HEK293 (cell line): Measurements from ENCODE around the gene SORD.

ENCODE experiments used
- EGR2 ChIP-seq: fragments of 450-650 bp; formaldehyde crosslinking; IDR thresholded peaks from 2 replicates; pipeline ENCODE4 v1.5.1; 2016; ENCODE audit warnings: low read depth, missing biosample characterization, missing genetic modification characterization
- TCF7L2 ChIP-seq: IDR thresholded peaks from 2 replicates; pipeline ENCODE4 v1.6.1; 2011; ENCODE audit warnings: low read depth, mild to moderate bottlenecking, inconsistent platforms, low read length, moderate library complexity, borderline replicate concordance
- ZBTB8A ChIP-seq: fragments of 450-650 bp; formaldehyde crosslinking; IDR thresholded peaks from 2 replicates; pipeline ENCODE4 v1.5.1; 2016; ENCODE audit warnings: missing biosample characterization, missing genetic modification characterization
- ZFP41 ChIP-seq: fragments of 450-650 bp; formaldehyde crosslinking; IDR thresholded peaks from 2 replicates; pipeline ENCODE4 v1.5.1; 2016; ENCODE audit warnings: missing biosample characterization, missing genetic modification characterization, borderline replicate concordance
- ZNF138 ChIP-seq: fragments of 450-650 bp; formaldehyde crosslinking; IDR thresholded peaks from 2 replicates; pipeline ENCODE4 v1.5.1; 2016; ENCODE audit warnings: missing biosample characterization, missing genetic modification characterization, borderline replicate concordance
- ZNF146 ChIP-seq: fragments of 450-650 bp; formaldehyde crosslinking; IDR thresholded peaks from 2 replicates; pipeline ENCODE4 v1.5.1; 2016; ENCODE audit warnings: missing biosample characterization, missing genetic modification characterization
- ZNF175 ChIP-seq: fragments of 450-650 bp; formaldehyde crosslinking; IDR thresholded peaks from 2 replicates; pipeline ENCODE4 v1.5.1; 2016; ENCODE audit warnings: missing biosample characterization, missing genetic modification characterization
- ZNF239 ChIP-seq: fragments of 450-650 bp; formaldehyde crosslinking; IDR thresholded peaks from 2 replicates; pipeline ENCODE4 v1.5.1; 2016; ENCODE audit warnings: missing biosample characterization, missing genetic modification characterization
- ZNF449 ChIP-seq: fragments of 450-650 bp; formaldehyde crosslinking; IDR thresholded peaks from 2 replicates; pipeline ENCODE4 v1.5.1; 2017; ENCODE audit warnings: missing biosample characterization, mild to moderate bottlenecking, missing genetic modification characterization, moderate library complexity
- ZNF639 ChIP-seq: fragments of 450-650 bp; formaldehyde crosslinking; IDR thresholded peaks from 2 replicates; pipeline ENCODE4 v1.5.1; 2016; ENCODE audit warnings: missing biosample characterization, missing genetic modification characterization
- TF ChIP-seq, protein P1 (sequence below): fragments of 450-650 bp; formaldehyde crosslinking; IDR thresholded peaks from 2 replicates; pipeline ENCODE4 v1.5.1; 2016; ENCODE audit warnings: missing biosample characterization, missing genetic modification characterization

DNA sequence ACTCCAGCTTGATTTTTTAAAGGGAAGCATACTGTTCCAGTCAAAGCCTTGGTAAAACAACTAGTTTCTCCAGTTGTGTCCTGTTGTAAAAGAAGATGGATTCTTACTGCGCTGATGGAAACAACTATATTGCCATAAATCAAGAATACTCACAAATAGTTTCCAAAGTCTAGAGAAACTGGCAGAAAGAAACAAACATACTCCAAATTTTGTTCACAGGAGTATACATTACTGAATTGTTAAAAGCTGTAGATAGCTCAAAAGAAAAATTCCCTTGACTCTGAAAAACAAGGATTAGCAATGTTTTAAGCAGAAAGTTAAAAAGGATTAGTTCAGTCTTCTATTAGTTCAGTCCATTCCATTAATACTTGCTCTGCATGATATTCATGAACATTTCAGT lies 27.6 kb downstream of the SORD start:
- TF ChIP-seq ZFP41 (tag by site-specific recombination) (no peak), ZNF138 (no peak), ZNF449 (tag by site-specific recombination) (no peak), ZBTB8A (tag by site-specific recombination) (no peak), ZNF239 (tag by site-specific recombination) (no peak), ZNF146 (no peak), ZNF175 (tag by site-specific recombination) (no peak), EGR2 (tag by site-specific recombination) (no peak), TCF7L2 (no peak), ZNF639 (no peak)
- TF ChIP-seq, protein P1, sequence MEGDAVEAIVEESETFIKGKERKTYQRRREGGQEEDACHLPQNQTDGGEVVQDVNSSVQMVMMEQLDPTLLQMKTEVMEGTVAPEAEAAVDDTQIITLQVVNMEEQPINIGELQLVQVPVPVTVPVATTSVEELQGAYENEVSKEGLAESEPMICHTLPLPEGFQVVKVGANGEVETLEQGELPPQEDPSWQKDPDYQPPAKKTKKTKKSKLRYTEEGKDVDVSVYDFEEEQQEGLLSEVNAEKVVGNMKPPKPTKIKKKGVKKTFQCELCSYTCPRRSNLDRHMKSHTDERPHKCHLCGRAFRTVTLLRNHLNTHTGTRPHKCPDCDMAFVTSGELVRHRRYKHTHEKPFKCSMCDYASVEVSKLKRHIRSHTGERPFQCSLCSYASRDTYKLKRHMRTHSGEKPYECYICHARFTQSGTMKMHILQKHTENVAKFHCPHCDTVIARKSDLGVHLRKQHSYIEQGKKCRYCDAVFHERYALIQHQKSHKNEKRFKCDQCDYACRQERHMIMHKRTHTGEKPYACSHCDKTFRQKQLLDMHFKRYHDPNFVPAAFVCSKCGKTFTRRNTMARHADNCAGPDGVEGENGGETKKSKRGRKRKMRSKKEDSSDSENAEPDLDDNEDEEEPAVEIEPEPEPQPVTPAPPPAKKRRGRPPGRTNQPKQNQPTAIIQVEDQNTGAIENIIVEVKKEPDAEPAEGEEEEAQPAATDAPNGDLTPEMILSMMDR (tag by site-specific recombination): no peak
